ENCODE measurements around the gene CAPN3. TPM values are rescaled to one million over a fixed set of nuclear protein-coding genes. Genes with fewer than 3 reads are reported as not detected.
A peak's percentile ranks its signal among the peaks of the same experiment; 100 is the strongest.

Gene CAPN3
- total RNA-seq, 1 donor from 2014 or later, result not detected

GRCh38 chr15:42374810-42375209 lies 15.5 kb downstream of the CAPN3 start:
- no peak for TF ChIP-seq EZH2phosphoT487 (IDR thresholded peaks at IDR 0.05)
- no peak for TF ChIP-seq EZH2 (IDR thresholded peaks at IDR 0.05)
- no peak for TF ChIP-seq CTCF (IDR thresholded peaks at IDR 0.05)
- no peak overlapping the region for H3K9ac ChIP-seq
- no peaks in the 10 kb centered on the region for H3F3A ChIP-seq (ENCODE audit: low read depth)
- no peak overlapping the region for H3K4me2 ChIP-seq
- no peak overlapping the region for H2AFZ ChIP-seq (replicated peaks)
- H3K4me3 ChIP-seq, result no peak overlapping the region
- H3K79me2 ChIP-seq (ENCODE audit: low read depth), result no peaks in the 10 kb centered on the region
- DNase-seq (ENCODE audit: low spot score), result no peak
- H3K4me1 Mint-ChIP-seq, result peaks cover 6% of the 10 kb centered on the region
- H3K4me3 Mint-ChIP-seq, result no peak overlapping the region
- no peak overlapping the region for H3K27ac ChIP-seq
- H3K27me3 ChIP-seq, result no peaks in the 10 kb centered on the region
- no peaks in the 10 kb centered on the region for H3K9me3 ChIP-seq (ENCODE audit: low read depth)
- no peaks in the 10 kb centered on the region for H4K20me1 ChIP-seq (ENCODE audit: low read depth)
- H3K27ac Mint-ChIP-seq, result peak overlapping the region; percentile 21
- peaks cover 2% of the 10 kb centered on the region for H3K27me3 Mint-ChIP-seq (ENCODE audit: insufficient read depth, low read depth)
- peaks cover 15% of the 10 kb centered on the region for H3K9me3 Mint-ChIP-seq
- H3K4me1 ChIP-seq, result no peaks in the 10 kb centered on the region
- H3K36me3 ChIP-seq, result no peaks in the 10 kb centered on the region
- peaks cover 2% of the 10 kb centered on the region for H3K36me3 Mint-ChIP-seq

DNA sequence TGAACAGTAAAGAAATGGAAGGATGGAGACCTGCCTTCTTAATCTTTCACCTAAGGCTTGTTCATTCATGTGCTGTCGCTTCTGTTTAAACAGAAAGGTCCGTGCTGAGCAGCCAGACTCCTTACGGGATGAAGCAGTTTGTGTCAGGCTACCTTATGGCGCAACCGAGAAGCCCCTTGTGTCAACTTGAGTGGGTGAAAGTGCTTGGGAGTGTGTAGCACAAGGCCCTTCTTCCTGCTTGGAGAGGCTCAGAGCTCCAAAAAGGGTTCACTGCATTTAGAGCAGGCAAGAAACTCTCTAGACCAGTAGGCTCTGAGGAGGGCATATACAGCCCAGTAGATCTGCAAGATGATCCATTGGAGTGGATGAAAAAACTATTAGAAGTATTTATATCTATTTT lies 16.0 kb downstream of the CAPN3 start:
- H3K4me3 ChIP-seq, result no peak overlapping the region
- no peaks in the 10 kb centered on the region for H3K79me2 ChIP-seq (ENCODE audit: low read depth)
- H3K27me3 Mint-ChIP-seq (ENCODE audit: insufficient read depth, low read depth), result peaks cover 2% of the 10 kb centered on the region
- peak overlapping the region; percentile 21 for H3K27ac Mint-ChIP-seq
- no peaks in the 10 kb centered on the region for H3K36me3 ChIP-seq
- H3K9me3 ChIP-seq (ENCODE audit: low read depth), result no peaks in the 10 kb centered on the region
- DNase-seq (ENCODE audit: low spot score), result no peak
- peaks cover 13% of the 10 kb centered on the region for H3K9me3 Mint-ChIP-seq
- TF ChIP-seq CTCF (IDR thresholded peaks at IDR 0.05) (no peak), EZH2 (IDR thresholded peaks at IDR 0.05) (no peak), EZH2phosphoT487 (IDR thresholded peaks at IDR 0.05) (no peak)
- peaks cover 2% of the 10 kb centered on the region for H3K36me3 Mint-ChIP-seq
- H3K27me3 ChIP-seq, result no peaks in the 10 kb centered on the region
- H3K4me3 Mint-ChIP-seq, result no peak overlapping the region
- H3K4me1 Mint-ChIP-seq, result peaks cover 6% of the 10 kb centered on the region
- H3K9ac ChIP-seq, result no peak overlapping the region
- no peak overlapping the region for H2AFZ ChIP-seq (replicated peaks)
- no peak overlapping the region for H3K4me2 ChIP-seq
- H3F3A ChIP-seq (ENCODE audit: low read depth), result no peaks in the 10 kb centered on the region
- H4K20me1 ChIP-seq (ENCODE audit: low read depth), result no peaks in the 10 kb centered on the region
- no peaks in the 10 kb centered on the region for H3K4me1 ChIP-seq
- no peak overlapping the region for H3K27ac ChIP-seq

- Histone ChIP-seq H2AFZ (replicated peaks) (no peak overlapping the region), H3K9me3 (ENCODE audit: low read depth) (no peaks in the 10 kb centered on the region), H3K27me3 (no peaks in the 10 kb centered on the region), H3F3A (ENCODE audit: low read depth) (no peaks in the 10 kb centered on the region), H3K36me3 (no peaks in the 10 kb centered on the region), H3K4me3 (no peak overlapping the region), H4K20me1 (ENCODE audit: low read depth) (no peaks in the 10 kb centered on the region), H3K9ac (no peak overlapping the region), H3K4me2 (no peak overlapping the region), H3K27ac (no peak overlapping the region), H3K4me1 (no peaks in the 10 kb centered on the region), H3K79me2 (ENCODE audit: low read depth) (no peaks in the 10 kb centered on the region)
- peaks cover 2% of the 10 kb centered on the region for H3K36me3 Mint-ChIP-seq
- no peak for DNase-seq (ENCODE audit: low spot score)
- no peak for TF ChIP-seq EZH2phosphoT487 (IDR thresholded peaks at IDR 0.05)
- TF ChIP-seq EZH2 (IDR thresholded peaks at IDR 0.05), result no peak
- no peak for TF ChIP-seq CTCF (IDR thresholded peaks at IDR 0.05)
- peaks cover 7% of the 10 kb centered on the region for H3K9me3 Mint-ChIP-seq
- H3K4me3 Mint-ChIP-seq, result no peak overlapping the region
- H3K27me3 Mint-ChIP-seq (ENCODE audit: insufficient read depth, low read depth), result peaks cover 2% of the 10 kb centered on the region
- peaks cover 6% of the 10 kb centered on the region for H3K4me1 Mint-ChIP-seq
- no peak overlapping the region for H3K27ac Mint-ChIP-seq
Measured at GRCh38 chr15:42375941-42376340, 16.6 kb downstream of the CAPN3 start.
